ENCODE results near the gene SYNE4.
"Not testable (repeated sequence)": the region's sequence is repeated elsewhere in the genome, so short reads cannot be mapped to it uniquely, and the experiment has no call there.

Gene SYNE4, protein sequence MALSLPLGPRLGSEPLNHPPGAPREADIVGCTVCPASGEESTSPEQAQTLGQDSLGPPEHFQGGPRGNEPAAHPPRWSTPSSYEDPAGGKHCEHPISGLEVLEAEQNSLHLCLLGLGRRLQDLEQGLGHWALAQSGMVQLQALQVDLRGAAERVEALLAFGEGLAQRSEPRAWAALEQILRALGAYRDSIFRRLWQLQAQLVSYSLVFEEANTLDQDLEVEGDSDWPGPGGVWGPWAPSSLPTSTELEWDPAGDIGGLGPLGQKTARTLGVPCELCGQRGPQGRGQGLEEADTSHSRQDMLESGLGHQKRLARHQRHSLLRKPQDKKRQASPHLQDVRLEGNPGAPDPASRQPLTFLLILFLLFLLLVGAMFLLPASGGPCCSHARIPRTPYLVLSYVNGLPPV

DNA sequence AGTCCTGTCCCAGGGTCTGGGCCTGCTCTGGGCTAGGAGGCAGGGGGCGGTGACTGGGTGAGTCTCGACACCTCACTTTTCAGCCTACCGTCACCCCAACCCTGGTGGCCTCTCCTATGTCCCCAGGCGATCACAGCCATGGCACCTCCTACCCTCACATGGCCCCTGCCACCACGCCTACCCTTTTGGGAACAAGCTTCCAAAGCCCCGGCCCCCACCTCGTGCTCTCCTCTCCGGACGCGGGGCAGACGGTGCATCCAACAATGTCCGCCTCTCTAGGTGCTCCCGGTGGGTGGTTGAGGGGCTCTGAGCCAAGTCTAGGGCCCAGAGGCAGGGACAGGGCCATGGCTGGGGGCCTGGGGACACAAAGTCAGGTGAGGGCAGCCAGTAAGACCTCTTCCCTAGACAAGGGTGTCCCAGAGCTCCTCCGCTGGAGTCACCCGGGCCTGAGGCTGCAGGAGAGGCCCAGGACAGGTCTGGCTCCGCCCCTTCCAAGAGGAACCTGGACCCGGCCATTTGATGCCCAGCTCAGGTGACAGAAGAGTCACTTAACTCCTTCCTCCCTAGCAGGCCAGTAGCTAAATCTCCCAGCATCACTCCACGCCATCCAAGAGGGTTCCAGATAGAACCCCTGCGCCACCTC is at the start of gene SYNE4:
Gene SYNE4, minus strand, starts transcription at position 478 of the 643 bp plus-strand sequence. Its CDS starts 132 bp downstream, at position 346.
- no peak for DNase-seq (ENCODE audit: low read depth)

- DNase-seq (ENCODE audit: low read depth) = peak; percentile 89
These were observed 46.4 kb upstream of the SYNE4 start, which contains the start of gene WDR62 for GRCh38 chr19:36054733-36055686. WDR62 (plus strand) TSS chr19:36054897; CDS start chr19:36054972, 75 bp downstream.

DNA sequence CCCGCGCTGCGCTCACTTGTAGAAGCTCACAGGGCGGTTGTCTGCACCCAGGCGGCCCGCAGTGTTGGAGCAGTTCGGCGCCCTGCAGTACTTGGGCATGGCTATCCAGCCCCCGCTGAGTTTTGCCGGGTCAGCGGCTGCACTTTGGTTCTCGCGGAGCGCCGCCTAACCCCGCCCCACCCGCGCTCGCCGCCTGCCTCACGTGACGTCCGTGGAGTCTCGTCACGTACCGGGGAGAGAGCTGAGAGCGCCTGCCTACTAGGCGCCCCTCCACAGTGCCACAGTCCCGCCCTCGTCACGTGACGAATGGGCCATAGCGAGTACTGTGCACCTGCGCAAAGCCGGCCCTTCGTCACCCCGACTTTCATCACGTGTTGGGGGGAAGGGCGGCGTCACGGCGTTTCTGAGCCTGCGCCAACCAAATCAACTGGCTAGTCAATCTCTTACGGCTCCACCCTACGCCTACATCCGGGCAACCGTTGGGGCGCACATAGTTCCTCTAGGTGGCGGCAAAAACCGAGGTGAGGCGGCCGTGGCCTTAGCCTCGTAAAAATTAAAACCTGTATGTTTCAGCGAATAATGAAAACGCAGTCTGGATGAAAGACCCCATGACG is 45.6 kb upstream of the SYNE4 start, which contains the start of gene THAP8:
Gene THAP8, minus strand, starts transcription at position 167 of the 614 bp plus-strand sequence. Its CDS starts 68 bp downstream, at position 99.
- DNase-seq (ENCODE audit: low read depth) = peak; percentile 99

- no peak for DNase-seq (ENCODE audit: low read depth)
These were observed 43.0 kb upstream of the SYNE4 start for GRCh38 chr19:36051637-36052036.

- no peak for DNase-seq (ENCODE audit: low read depth)
These were observed 42.6 kb upstream of the SYNE4 start for GRCh38 chr19:36051236-36051635.

DNA sequence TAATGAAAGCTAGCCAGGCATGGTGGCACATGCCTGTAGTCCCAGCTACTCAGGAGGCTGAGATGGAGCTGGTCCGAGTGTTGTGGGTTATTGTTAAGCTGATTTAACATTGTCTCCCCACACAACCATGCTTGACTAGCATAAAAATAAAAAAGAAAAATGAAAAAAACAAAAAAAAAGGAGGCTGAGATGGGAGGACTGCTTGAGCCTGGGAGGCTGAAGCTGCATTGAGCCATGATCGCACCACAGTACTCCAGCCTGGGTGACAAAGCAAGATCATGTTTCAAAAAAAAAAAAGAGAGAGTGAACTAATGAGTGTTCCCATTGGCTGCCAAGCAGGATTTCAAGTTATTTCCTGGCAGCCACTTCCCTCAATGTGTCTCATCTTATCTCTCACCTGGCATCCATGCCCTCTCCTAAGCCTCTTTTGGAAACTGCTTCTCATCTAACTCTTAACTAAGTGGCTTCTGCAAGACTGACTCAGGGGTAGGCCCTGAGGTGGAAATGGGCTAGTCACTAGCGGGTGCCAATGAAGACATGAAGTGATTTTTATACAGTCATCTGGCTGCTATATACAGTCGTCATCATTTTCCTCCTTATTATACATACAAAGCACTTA is 40.6 kb upstream of the SYNE4 start:
- no peak for DNase-seq (ENCODE audit: low read depth)

- DNase-seq (ENCODE audit: low read depth) = no peak
These were observed 39.2 kb upstream of the SYNE4 start for GRCh38 chr19:36047835-36048234.

GRCh38 chr19:36046443-36047050 is 37.9 kb upstream of the SYNE4 start:
- peak; percentile 69 for DNase-seq (ENCODE audit: low read depth)

DNA sequence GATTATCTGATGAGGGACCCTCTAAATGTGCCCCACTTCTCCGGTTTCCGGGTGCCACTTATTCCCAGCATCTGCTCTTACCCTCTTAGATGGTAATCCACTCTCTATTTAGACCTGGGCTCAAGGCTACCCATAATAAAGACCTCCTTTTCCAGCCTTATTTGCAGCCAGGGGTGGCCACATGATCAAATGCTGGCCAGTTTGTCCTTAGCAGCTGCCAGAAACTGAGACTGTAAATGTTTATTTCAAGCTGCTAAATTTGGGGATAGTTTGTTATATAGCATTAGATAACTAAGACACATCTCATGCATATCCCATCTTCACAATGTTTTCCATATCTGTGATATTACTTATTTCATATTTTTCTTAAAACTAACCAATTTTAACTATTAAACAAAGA is 35.3 kb upstream of the SYNE4 start:
- DNase-seq (ENCODE audit: low read depth) = no peak

DNA sequence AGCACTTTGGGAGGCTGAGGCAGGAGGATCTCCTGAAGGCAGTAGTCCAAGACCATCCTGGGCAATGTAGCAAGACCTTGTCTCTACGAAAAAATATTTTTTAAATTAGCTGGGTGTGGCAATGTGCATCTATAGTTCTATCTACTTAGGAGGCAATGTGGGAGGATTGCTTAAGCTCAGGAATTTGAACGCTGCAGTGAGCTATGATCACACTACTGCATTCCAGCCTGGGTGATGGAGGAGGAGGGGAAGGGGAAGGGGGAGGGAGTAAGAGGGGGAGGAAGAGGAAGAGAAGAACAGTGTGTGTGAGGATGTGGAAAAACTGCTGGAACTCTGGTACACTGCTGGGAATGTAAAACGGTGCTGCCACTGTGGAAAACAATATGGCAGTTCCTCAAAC is 33.2 kb upstream of the SYNE4 start:
- DNase-seq (ENCODE audit: low read depth) = peak; percentile 91

DNA sequence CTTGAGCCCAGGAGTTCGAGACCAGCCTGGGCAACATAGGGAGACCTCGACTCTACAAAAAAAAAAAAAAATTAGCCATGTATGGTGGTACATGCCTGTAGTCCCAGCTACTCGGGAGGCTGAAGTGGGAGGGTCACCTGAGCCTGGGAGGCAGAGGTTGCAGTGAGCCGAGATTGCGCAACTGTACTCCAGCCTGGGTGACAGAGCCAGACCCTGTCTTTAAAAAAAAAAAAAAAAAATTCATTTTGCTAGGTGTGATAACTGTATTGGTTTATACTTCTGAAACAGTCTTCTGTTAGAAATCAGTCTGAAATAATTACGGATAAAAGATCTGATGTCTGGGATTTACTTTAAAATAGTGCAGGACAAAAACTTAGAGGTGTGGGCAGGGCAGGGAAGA is 32.5 kb upstream of the SYNE4 start:
- not testable (repeated sequence) for DNase-seq (ENCODE audit: low read depth)

DNA sequence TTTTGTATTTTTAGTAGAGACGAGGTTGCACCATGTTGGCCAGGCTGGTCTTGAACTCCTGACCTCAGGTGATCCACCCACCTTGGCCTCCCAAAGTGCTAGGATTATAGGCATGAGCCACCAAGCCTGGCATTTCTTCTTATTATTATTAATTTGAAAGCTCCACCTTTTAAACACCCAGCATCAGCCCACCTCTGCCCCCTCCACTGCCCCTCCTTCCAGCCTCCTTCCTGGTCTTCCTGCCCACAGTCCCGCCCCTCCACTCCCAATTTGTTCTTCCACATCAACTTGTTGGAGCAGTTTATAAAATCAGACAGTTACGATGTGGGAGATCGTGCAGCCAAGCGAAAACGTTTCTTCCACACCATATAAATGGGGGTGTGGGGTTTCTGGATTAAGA is 31.9 kb upstream of the SYNE4 start:
- no peak for DNase-seq (ENCODE audit: low read depth)

- peak; percentile 72 for DNase-seq (ENCODE audit: low read depth)
These were observed 23.9 kb upstream of the SYNE4 start, which contains the start of gene CLIP3 for GRCh38 chr19:36032251-36033104. CLIP3 (minus strand) TSS chr19:36032873; CDS start chr19:36032357, 516 bp downstream.

DNA sequence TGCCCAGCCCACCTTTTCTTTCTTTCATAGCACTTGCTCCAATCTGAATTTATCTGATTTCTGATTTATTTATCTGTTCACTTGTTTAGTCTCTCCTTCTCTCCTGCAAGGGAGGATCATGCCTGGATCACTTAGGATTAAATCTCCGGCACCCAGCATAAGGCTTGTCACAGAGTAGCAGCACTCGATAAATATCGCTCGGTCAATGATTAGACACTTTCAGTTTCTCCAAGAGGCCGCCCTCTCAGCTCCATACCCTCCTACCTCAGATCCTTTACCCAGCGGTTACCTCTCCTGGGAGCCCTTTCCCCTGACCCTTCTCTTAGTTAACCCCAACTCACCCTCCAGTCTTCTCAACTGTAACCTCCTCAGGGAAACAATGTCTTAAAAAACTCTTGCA is 22.7 kb upstream of the SYNE4 start:
- no peak for DNase-seq (ENCODE audit: low read depth)

DNA sequence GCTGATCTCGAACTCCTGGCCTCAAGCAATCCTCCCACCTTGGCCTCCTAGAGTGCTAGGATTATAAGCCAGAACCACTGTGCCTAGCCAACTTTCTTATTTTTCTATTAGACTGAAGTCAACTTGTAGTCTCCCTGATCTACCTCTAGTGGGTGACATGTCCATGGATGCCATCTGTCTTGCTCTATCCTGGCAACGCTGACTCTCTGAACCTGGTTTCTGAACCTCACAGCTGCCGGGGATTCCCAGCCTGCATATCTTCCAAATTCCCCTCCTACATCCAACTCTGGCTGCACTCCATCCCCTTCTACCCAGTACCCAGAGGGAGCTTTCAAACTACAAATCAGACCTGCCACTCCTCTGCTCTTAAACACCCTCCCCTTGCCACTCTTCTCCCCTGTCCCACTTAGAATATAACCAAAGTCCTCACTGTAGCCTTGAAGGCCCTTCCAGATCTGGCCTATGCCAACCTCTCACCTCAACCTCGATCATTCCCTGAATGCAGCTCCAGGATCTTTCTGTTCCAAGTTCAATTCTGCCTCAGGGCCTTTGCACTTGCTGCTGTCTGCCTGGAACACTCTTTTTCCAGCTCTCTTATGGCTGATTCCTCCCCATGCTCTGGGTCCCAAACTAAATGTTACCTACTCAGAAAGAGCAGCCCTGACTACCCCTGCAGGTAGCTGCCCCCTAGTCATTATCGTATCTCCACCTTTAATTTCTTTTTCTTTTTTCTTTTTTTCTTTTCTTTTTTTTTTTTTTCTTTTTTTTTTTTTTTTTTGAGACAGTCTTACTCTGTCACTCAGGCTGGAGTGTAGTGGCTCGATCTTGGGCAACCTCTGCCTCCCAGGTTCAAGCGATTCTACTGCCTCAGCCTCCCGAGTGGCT is 21.9 kb upstream of the SYNE4 start:
- DNase-seq (ENCODE audit: low read depth) = peak; percentile 66

GRCh38 chr19:36028313-36029041 is 19.9 kb upstream of the SYNE4 start:
- no peak for DNase-seq (ENCODE audit: low read depth)

DNA sequence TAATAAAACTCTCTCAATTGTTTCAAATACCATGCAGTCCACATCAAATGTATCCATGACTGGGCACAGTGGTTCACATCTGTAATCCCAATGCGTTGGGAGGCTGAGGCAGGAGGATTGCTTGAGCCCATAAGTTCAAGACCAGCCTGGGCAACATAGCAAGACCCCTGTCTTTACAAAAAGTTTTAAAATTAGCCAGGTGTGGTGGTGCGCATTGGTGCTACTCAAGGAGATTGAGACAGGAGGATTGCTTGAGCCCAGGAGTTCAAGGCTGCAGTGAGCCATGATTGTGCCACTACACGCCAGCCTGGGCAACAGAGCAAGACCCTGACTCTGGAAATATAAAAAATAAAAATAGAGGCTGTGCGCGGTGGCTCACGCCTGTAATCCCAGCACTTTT is 19.1 kb upstream of the SYNE4 start:
- no peak for DNase-seq (ENCODE audit: low read depth)
